Measurements from ENCODE around the gene TMEM132D.

- TF ChIP-seq POLR2A (IDR thresholded peaks at IDR 0.05) (no peak), CTCF (IDR thresholded peaks at IDR 0.05) (no peak), POLR2AphosphoS5 (IDR thresholded peaks at IDR 0.05) (no peak), EP300 (IDR thresholded peaks at IDR 0.05) (no peak)
Observed at GRCh38 chr12:129215556-129215955, 688.3 kb downstream of the TMEM132D start.

Data from gastroesophageal sphincter (tissue), 3 donors.